Thyroid gland (tissue), 4 donors: ENCODE data around the gene SPDYC. TPM values are rescaled to one million over a fixed set of nuclear protein-coding genes. Genes with fewer than 3 reads are reported as not detected.

Experiments used
- DNase-seq, 2 donors: peaks; one replicate each; pipeline ENCODE4 v3.0.0-alpha.2; 2019
- H3K27ac ChIP-seq, 3 donors: fragments of 200-600 bp; sonication (generic); 1 replicate in 2 of 3; 2 replicates in 1 of 3; pipeline ENCODE4 v1.5.1; 2016 to 2019; ENCODE audit warnings: mild to moderate bottlenecking in 1 of 3, moderate library complexity in 1 of 3
- H3K27me3 ChIP-seq: fragments of 200-600 bp; sonication (generic); one replicate; pipeline ENCODE4 v1.5.1; 2019
- H3K36me3 ChIP-seq, 2 donors: fragments of 200-600 bp; sonication (generic); one replicate each; pipeline ENCODE4 v1.5.1; 2016 to 2019
- H3K4me1 ChIP-seq, 2 donors: fragments of 200-600 bp; sonication (generic); one replicate each; pipeline ENCODE4 v1.5.1; 2017 to 2019
- H3K4me3 ChIP-seq, 3 donors: fragments of 200-600 bp; sonication (generic); replicated peaks in 1 of 3; 1 replicate in 2 of 3; 2 replicates in 1 of 3; pipeline ENCODE4 v1.5.1; 2016; ENCODE audit warnings: mild to moderate bottlenecking in 1 of 3
- H3K9me3 ChIP-seq: fragments of 200-600 bp; sonication (generic); one replicate; pipeline ENCODE4 v1.5.1; 2017
- POLR2A ChIP-seq, 2 donors: fragments of 450-650 bp; IDR thresholded peaks; one replicate each; pipeline ENCODE4 v1.6.1; 2017; ENCODE audit warnings: antibody characterized with exemption in 2 of 2, mild to moderate bottlenecking in 2 of 2, moderate library complexity in 1 of 2
- WGBS, 2 donors: methylation state at CpG; one replicate each; pipeline ENCODE4 v1.1.5; 2017; 5-methylcytosine and 5-hydroxymethylcytosine counted together
- intact Hi-C: fragments of 100-400 bp; cut with DNase I; formaldehyde crosslinking; loops from one replicate; pipeline ENCODE4 v1.15.1; 2023
- total RNA-seq, 4 donors: library from RNA; depleted of rRNA; stranded (reverse); fragments of >200 nt; gene quantifications; one replicate each; pipeline ENCODE4 v1.2.3, GENCODE V29; 2016
- TF ChIP-seq, protein P1 (sequence below), 6 experiments: fragments of 200-600 bp in 3 of 6; fragments of 450-650 bp in 3 of 6; sonication (generic) in 3 of 6; IDR thresholded peaks; one replicate each; pipeline ENCODE4 v1.5.1; 2016 to 2019; ENCODE audit warnings: antibody characterized with exemption in 6 of 6, mild to moderate bottlenecking in 2 of 6, inconsistent platforms in 1 of 6, moderate library complexity in 1 of 6

SPDYC gene
- total RNA-seq, 4 donors from 2014 or later = not detected

DNA sequence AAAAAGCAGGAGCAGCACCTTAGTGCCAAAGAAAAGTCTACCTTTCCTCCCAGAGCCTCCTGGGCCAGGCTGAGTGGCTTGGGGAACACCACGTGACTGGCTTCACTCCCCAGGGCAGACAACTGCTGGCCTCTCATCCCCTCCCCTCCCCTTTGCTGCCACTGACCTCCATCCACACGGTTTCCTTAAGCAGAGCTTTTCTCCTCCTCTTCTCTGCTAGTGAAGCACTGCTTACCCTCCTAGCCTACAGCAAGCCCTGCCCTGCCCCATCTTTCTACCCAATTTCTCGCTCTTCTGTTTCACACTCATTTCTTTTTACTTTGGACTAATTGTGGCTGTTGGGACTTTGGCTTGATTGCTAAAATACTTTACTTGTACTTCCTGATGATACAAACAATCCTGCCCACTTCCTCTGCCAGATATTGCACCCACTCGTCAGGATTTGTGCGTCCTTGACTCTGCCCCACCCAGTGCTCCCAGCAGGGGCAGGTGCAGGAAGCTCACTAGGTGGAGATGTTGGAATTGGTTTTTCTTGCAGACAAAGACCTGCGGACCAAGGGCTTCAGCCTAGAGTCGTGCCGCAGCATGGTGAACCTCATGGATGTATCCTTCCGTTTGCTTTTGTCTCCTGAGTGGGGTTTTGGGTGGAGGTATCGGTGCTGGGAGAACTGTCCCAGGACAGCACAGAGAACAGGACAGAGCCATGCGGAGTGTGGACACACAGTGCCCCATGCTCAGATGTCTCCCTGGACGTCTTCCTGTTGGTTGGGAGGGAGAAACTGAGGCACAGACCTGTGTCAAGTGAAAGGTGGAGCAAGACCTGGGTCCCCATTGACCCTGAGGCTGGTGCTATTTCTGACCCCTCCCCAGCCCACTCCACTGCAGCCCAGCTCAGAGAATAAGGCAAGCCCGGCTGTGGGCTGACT lies 39.0 kb downstream of the SPDYC start:
- no peak overlapping the region for H3K27ac ChIP-seq
- DNase-seq = no peak
- intact Hi-C loops = no loop called here
- no peaks in the 10 kb centered on the region for H3K4me1 ChIP-seq
- H3K27me3 ChIP-seq = no peaks in the 10 kb centered on the region
- H3K36me3 ChIP-seq = peaks cover 53 to 71% of the 10 kb centered on the region in 2 donors
- no peaks in the 10 kb centered on the region for H3K9me3 ChIP-seq
- TF ChIP-seq POLR2A (IDR thresholded peaks at IDR 0.05) = no peak
- TF ChIP-seq, protein P1, sequence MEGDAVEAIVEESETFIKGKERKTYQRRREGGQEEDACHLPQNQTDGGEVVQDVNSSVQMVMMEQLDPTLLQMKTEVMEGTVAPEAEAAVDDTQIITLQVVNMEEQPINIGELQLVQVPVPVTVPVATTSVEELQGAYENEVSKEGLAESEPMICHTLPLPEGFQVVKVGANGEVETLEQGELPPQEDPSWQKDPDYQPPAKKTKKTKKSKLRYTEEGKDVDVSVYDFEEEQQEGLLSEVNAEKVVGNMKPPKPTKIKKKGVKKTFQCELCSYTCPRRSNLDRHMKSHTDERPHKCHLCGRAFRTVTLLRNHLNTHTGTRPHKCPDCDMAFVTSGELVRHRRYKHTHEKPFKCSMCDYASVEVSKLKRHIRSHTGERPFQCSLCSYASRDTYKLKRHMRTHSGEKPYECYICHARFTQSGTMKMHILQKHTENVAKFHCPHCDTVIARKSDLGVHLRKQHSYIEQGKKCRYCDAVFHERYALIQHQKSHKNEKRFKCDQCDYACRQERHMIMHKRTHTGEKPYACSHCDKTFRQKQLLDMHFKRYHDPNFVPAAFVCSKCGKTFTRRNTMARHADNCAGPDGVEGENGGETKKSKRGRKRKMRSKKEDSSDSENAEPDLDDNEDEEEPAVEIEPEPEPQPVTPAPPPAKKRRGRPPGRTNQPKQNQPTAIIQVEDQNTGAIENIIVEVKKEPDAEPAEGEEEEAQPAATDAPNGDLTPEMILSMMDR (IDR thresholded peaks at IDR 0.05) = no peak
- no peak overlapping the region for H3K4me3 ChIP-seq
- WGBS, 2 donors = 85 to 90% methylated on average over 13 of the region's 13 CpGs

DNA sequence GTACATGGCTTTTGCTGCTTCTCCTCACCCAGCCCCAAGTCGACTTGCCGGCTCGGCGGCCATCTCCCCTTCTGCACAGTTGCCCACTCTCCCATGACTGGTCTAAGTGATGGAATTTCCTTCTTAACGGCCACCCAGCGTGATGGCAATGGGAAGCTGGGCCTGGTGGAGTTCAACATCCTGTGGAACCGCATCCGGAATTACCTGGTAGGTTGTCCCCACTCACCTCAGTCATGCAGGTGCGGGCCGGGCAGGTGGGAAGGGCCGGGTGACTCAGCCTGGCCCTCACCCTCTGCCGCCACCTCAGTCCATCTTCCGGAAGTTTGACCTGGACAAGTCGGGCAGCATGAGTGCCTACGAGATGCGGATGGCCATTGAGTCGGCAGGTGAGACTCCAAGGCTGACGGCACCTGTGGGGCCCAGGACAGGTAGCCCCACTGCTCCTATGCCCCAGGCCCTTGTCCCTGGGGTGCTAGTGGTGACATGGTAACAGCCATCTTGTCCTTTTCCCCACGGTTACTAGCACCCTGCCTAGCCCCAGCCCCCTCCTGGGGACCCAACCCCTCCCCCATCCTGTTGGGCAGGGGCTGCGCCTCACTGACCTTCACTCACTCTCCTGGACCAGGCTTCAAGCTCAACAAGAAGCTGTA lies 39.8 kb downstream of the SPDYC start:
- TF ChIP-seq, protein P1 (IDR thresholded peaks at IDR 0.05) = no peak
- TF ChIP-seq POLR2A (IDR thresholded peaks at IDR 0.05) = no peak
- whole genome bisulfite sequencing, 2 donors = 88 to 94% methylated on average over 9 to 19 of the region's 20 CpGs
- no peaks in the 10 kb centered on the region for H3K27me3 ChIP-seq
- H3K27ac ChIP-seq = no peak overlapping the region
- H3K4me3 ChIP-seq = no peak overlapping the region
- DNase-seq = no peak
- intact Hi-C loops = no loop called here
- H3K9me3 ChIP-seq = no peaks in the 10 kb centered on the region
- no peaks in the 10 kb centered on the region for H3K4me1 ChIP-seq
- H3K36me3 ChIP-seq = peaks cover 53 to 67% of the 10 kb centered on the region in 2 donors

DNA sequence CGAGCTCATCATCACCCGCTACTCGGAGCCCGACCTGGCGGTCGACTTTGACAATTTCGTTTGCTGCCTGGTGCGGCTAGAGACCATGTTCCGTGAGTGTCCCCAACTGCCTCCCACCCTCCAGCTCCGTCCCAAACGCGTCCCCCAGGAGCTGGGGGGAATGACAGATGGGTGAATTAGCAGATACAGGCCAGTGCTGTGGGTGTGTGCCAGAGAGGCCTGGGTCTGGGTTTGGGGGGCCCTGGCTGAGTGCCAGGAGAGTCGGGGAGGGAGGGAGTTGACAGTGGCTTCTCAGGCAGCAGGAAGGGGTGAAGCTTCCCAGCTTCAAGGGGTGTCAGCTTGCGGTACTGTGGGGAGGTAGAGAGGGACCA lies 40.3 kb downstream of the SPDYC start:
- Histone ChIP-seq H3K9me3 (no peaks in the 10 kb centered on the region), H3K27ac (no peak overlapping the region), H3K27me3 (no peaks in the 10 kb centered on the region), H3K4me3 (no peak overlapping the region), H3K4me1 (no peaks in the 10 kb centered on the region), H3K36me3 (peaks cover 49 to 62% of the 10 kb centered on the region in 2 donors)
- DNase-seq = no peak
- TF ChIP-seq POLR2A (IDR thresholded peaks at IDR 0.05) = no peak
- TF ChIP-seq, protein P1 (IDR thresholded peaks at IDR 0.05) = no peak
- WGBS, 2 donors = 89 to 90% methylated on average over 14 of the region's 14 CpGs
- intact Hi-C loops = no loop called here

DNA sequence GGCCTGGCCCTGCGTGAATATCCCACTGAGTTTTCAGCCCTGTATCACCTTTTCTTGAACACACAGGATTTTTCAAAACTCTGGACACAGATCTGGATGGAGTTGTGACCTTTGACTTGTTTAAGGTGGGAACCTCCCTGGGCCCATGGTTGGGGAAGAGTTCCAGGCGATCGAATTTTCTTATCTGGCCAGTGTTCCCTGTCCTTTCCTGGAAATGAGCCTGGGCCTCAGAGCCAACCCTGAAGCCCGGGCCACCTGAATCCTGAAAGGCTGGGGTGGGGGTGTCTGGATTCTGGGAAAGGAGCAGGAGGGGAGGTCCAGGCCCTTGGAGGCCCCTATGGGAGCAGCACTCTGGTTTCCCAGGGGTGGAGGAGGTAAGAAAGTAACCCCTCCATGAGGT lies 40.7 kb downstream of the SPDYC start:
- Histone ChIP-seq H3K4me1 (no peaks in the 10 kb centered on the region), H3K27ac (no peak overlapping the region), H3K4me3 (no peak overlapping the region), H3K36me3 (peaks cover 45 to 58% of the 10 kb centered on the region in 2 donors), H3K27me3 (no peaks in the 10 kb centered on the region), H3K9me3 (no peaks in the 10 kb centered on the region)
- intact Hi-C loops = no loop called here
- no peak for DNase-seq
- no peak for TF ChIP-seq POLR2A (IDR thresholded peaks at IDR 0.05)
- TF ChIP-seq, protein P1 (IDR thresholded peaks at IDR 0.05) = no peak
- WGBS, 2 donors = 87 to 94% methylated on average over 4 of the region's 4 CpGs
